ENCODE results near the gene TMEM19.

The TMEM19 gene

GRCh38 chr12:71685914-71686657 is at the start of gene TMEM19:
TMEM19 (plus strand) TSS chr12:71686082; CDS start chr12:71686681, 599 bp downstream.
- no peaks in the 10 kb centered on the region for H3K36me3 Mint-ChIP-seq (ENCODE audit: low read depth)
- DNase-seq = peak; percentile 87
- peak within 1 kb of the TSS; percentile 40 for H3K27ac Mint-ChIP-seq
- no peak for TF ChIP-seq CTCF (IDR thresholded peaks at IDR 0.05)
- H3K4me3 Mint-ChIP-seq = peak within 1 kb of the TSS; percentile 94
- no peaks in the 10 kb centered on the region for H3K27me3 Mint-ChIP-seq (ENCODE audit: low read depth, poor library complexity)
- peaks cover 32% of the 10 kb centered on the region for H3K4me1 Mint-ChIP-seq
- H3K9me3 Mint-ChIP-seq = no peaks in the 10 kb centered on the region

GRCh38 chr12:71636704-71637115 is 49.2 kb upstream of the TMEM19 start:
- no peaks in the 10 kb centered on the region for H3K4me1 Mint-ChIP-seq
- no peak overlapping the region for H3K4me3 Mint-ChIP-seq
- no peaks in the 10 kb centered on the region for H3K27me3 Mint-ChIP-seq (ENCODE audit: low read depth, poor library complexity)
- peak overlapping the region; percentile 2 for H3K27ac Mint-ChIP-seq
- no peaks in the 10 kb centered on the region for H3K9me3 Mint-ChIP-seq
- TF ChIP-seq CTCF (IDR thresholded peaks at IDR 0.05) = peak; percentile 79
- peak; percentile 15 for DNase-seq
- peaks cover 47% of the 10 kb centered on the region for H3K36me3 Mint-ChIP-seq (ENCODE audit: low read depth)

GRCh38 chr12:71638499-71638898 is 47.4 kb upstream of the TMEM19 start:
- DNase-seq = no peak
- no peak overlapping the region for H3K4me3 Mint-ChIP-seq
- H3K36me3 Mint-ChIP-seq (ENCODE audit: low read depth) = peaks cover 48% of the 10 kb centered on the region
- no peak for TF ChIP-seq CTCF (IDR thresholded peaks at IDR 0.05)
- no peaks in the 10 kb centered on the region for H3K9me3 Mint-ChIP-seq
- no peaks in the 10 kb centered on the region for H3K27me3 Mint-ChIP-seq (ENCODE audit: low read depth, poor library complexity)
- peak overlapping the region; percentile 39 for H3K27ac Mint-ChIP-seq
- no peaks in the 10 kb centered on the region for H3K4me1 Mint-ChIP-seq

- H3K4me1 Mint-ChIP-seq = no peaks in the 10 kb centered on the region
- H3K9me3 Mint-ChIP-seq = no peaks in the 10 kb centered on the region
- no peak overlapping the region for H3K4me3 Mint-ChIP-seq
- no peak for DNase-seq
- H3K27ac Mint-ChIP-seq = no peak overlapping the region
- TF ChIP-seq CTCF (IDR thresholded peaks at IDR 0.05) = no peak
- peaks cover 51% of the 10 kb centered on the region for H3K36me3 Mint-ChIP-seq (ENCODE audit: low read depth)
- no peaks in the 10 kb centered on the region for H3K27me3 Mint-ChIP-seq (ENCODE audit: low read depth, poor library complexity)
Measured at GRCh38 chr12:71639341-71639760, 46.5 kb upstream of the TMEM19 start.

- DNase-seq = no peak
- Mint-ChIP-seq H3K36me3 (ENCODE audit: low read depth) (peaks cover 50% of the 10 kb centered on the region), H3K9me3 (no peaks in the 10 kb centered on the region), H3K4me3 (no peak overlapping the region), H3K27me3 (ENCODE audit: low read depth, poor library complexity) (no peaks in the 10 kb centered on the region), H3K4me1 (no peaks in the 10 kb centered on the region), H3K27ac (no peak overlapping the region)
- TF ChIP-seq CTCF (IDR thresholded peaks at IDR 0.05) = no peak
Measured at GRCh38 chr12:71640316-71640715, 45.6 kb upstream of the TMEM19 start.

GRCh38 chr12:71641390-71641789 is 44.5 kb upstream of the TMEM19 start:
- Mint-ChIP-seq H3K4me3 (no peak overlapping the region), H3K27me3 (ENCODE audit: low read depth, poor library complexity) (no peaks in the 10 kb centered on the region), H3K9me3 (no peaks in the 10 kb centered on the region), H3K27ac (no peak overlapping the region), H3K36me3 (ENCODE audit: low read depth) (peaks cover 48% of the 10 kb centered on the region), H3K4me1 (no peaks in the 10 kb centered on the region)
- no peak for DNase-seq
- no peak for TF ChIP-seq CTCF (IDR thresholded peaks at IDR 0.05)

Measured in nephron progenitor cell (in vitro differentiated cells).